ENCODE measurements around the gene TMPRSS13. TPM values are rescaled to one million over a fixed set of nuclear protein-coding genes. Genes with fewer than 3 reads are reported as not detected.
"Not testable (repeated sequence)": the region's sequence is repeated elsewhere in the genome, so short reads cannot be mapped to it uniquely, and the experiment has no call there.

The TMPRSS13 gene
- total RNA-seq, 2 experiments from 2014 or later = 0.79 to 1.1 TPM

DNA sequence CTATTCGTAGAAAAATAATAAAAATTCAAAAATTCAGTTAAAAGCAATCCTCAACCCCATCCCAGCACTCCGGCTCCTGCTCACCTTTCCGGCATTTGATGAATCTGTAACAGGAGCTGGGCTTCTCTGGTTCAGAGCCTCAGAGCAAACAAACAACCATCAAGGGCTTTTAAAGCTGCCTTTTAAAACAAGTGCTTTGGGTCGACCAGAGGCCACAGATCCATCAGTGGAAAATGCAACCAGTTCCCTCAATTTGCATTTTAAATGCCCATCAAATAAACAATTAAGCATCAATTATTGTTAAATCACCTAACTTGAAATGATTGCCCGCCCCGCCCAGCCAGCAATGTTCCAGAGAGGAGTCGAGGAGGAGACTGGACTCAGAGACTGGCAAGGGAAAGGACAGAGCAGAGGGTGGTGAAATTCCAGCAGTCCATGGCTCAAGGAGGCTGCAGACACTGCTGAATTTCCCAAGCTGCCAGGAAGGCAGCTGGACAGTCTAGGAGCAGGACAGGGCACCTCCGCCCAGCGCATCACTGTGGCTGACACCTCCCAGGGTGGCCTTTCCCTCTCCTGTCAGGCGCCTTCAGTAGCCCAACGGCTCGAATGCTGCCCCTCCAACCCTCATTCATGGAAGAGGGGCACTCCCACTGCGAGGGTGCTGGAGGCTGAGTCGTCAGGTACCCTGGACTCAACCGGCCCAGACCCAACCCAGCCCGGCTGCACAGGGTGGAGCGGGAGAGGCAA, 60.2 kb downstream of the TMPRSS13 start:
- Histone ChIP-seq H3K27ac (ENCODE audit: low read depth, low read length, poor library complexity, severe bottlenecking) (no peak overlapping the region), H3K4me2 (ENCODE audit: low read length) (no peak overlapping the region), H3K4me3 (ENCODE audit: low read depth, low read length, poor library complexity, severe bottlenecking) (no peak overlapping the region), H3K36me3 (ENCODE audit: insufficient read depth, low read length) (no peaks in the 10 kb centered on the region), H4K20me1 (ENCODE audit: insufficient read depth, low read length) (no peaks in the 10 kb centered on the region), H3K79me2 (ENCODE audit: insufficient read depth, low read depth, low read length) (no peaks in the 10 kb centered on the region), H2AFZ (ENCODE audit: low read length) (no peak overlapping the region), H3K9me3 (ENCODE audit: low read length) (no peaks in the 10 kb centered on the region), H3K4me1 (ENCODE audit: insufficient read depth, low read length, poor library complexity, severe bottlenecking) (no peaks in the 10 kb centered on the region), H3K9me2 (ENCODE audit: insufficient read depth, low read length) (no peaks in the 10 kb centered on the region)
- POLR2A ChIA-PET = no interaction called here
- TF ChIP-seq CTCF (conservative IDR thresholded peaks at IDR 0.05; ENCODE audit: low read length) = no peak
- no peak for TF ChIP-seq EZH2phosphoT487 (IDR thresholded peaks at IDR 0.05; ENCODE audit: borderline replicate concordance, low read depth, low read length)
- BruUV-seq (replicated peaks) = no TSS peak
- no peak for DNase-seq (ENCODE audit: low spot score)
- intact Hi-C loops (cut with micrococcal nuclease; ENCODE audit: unreplicated experiment) = no loop called here
- CTCF ChIA-PET (ENCODE audit: unreplicated experiment) = no interaction called here

- H4K20me1 ChIP-seq (ENCODE audit: insufficient read depth, low read length) = no peaks in the 10 kb centered on the region
- no peaks in the 10 kb centered on the region for H3K9me2 ChIP-seq (ENCODE audit: insufficient read depth, low read length)
- no peaks in the 10 kb centered on the region for H3K36me3 ChIP-seq (ENCODE audit: insufficient read depth, low read length)
- no peak overlapping the region for H2AFZ ChIP-seq (ENCODE audit: low read length)
- H3K79me2 ChIP-seq (ENCODE audit: insufficient read depth, low read depth, low read length) = no peaks in the 10 kb centered on the region
- intact Hi-C loops (cut with micrococcal nuclease; ENCODE audit: unreplicated experiment) = no loop called here
- DNase-seq (ENCODE audit: low spot score) = no peak
- H3K4me3 ChIP-seq (ENCODE audit: low read depth, low read length, poor library complexity, severe bottlenecking) = no peak overlapping the region
- H3K27ac ChIP-seq (ENCODE audit: low read depth, low read length, poor library complexity, severe bottlenecking) = no peak overlapping the region
- H3K9me3 ChIP-seq (ENCODE audit: low read length) = no peaks in the 10 kb centered on the region
- no peak for TF ChIP-seq CTCF (conservative IDR thresholded peaks at IDR 0.05; ENCODE audit: low read length)
- TF ChIP-seq EZH2phosphoT487 (IDR thresholded peaks at IDR 0.05; ENCODE audit: borderline replicate concordance, low read depth, low read length) = no peak
- no peaks in the 10 kb centered on the region for H3K4me1 ChIP-seq (ENCODE audit: insufficient read depth, low read length, poor library complexity, severe bottlenecking)
- ChIA-PET POLR2A (no interaction called here), CTCF (ENCODE audit: unreplicated experiment) (no interaction called here)
- BruUV-seq (replicated peaks) = no TSS peak
- no peak overlapping the region for H3K4me2 ChIP-seq (ENCODE audit: low read length)
Measured at GRCh38 chr11:117868088-117868487, 61.1 kb downstream of the TMPRSS13 start.

DNA sequence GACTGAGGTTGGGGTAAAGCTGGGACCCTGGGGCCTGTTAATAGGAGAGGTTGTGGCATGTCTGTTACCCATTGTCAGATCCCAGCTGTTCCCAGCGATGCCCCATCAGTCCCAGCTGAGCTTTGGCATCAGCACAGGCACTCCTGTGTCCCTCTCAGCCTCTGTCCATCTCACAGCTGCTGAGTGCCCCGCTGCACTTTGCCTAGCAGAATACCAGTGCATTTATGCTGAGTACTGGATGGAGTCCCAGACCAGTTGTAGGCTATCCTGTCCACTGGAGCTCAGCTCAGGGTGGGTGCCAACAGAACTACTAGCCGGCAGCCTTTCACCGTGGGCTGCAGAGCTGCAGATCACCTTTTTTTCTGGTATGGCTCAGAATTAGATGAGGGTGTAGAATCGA, 62.7 kb downstream of the TMPRSS13 start:
- intact Hi-C loops (cut with micrococcal nuclease; ENCODE audit: unreplicated experiment) = no loop called here
- CTCF ChIA-PET (ENCODE audit: unreplicated experiment) = no interaction called here
- H3K36me3 ChIP-seq (ENCODE audit: insufficient read depth, low read length) = no peaks in the 10 kb centered on the region
- H3K79me2 ChIP-seq (ENCODE audit: insufficient read depth, low read depth, low read length) = no peaks in the 10 kb centered on the region
- no peak overlapping the region for H3K4me3 ChIP-seq (ENCODE audit: low read depth, low read length, poor library complexity, severe bottlenecking)
- POLR2A ChIA-PET = no interaction called here
- no peak overlapping the region for H2AFZ ChIP-seq (ENCODE audit: low read length)
- DNase-seq (ENCODE audit: low spot score) = no peak
- no peaks in the 10 kb centered on the region for H4K20me1 ChIP-seq (ENCODE audit: insufficient read depth, low read length)
- no peaks in the 10 kb centered on the region for H3K9me2 ChIP-seq (ENCODE audit: insufficient read depth, low read length)
- H3K4me2 ChIP-seq (ENCODE audit: low read length) = no peak overlapping the region
- no peaks in the 10 kb centered on the region for H3K4me1 ChIP-seq (ENCODE audit: insufficient read depth, low read length, poor library complexity, severe bottlenecking)
- no TSS peak for BruUV-seq (replicated peaks)
- no peak for TF ChIP-seq CTCF (conservative IDR thresholded peaks at IDR 0.05; ENCODE audit: low read length)
- TF ChIP-seq EZH2phosphoT487 (IDR thresholded peaks at IDR 0.05; ENCODE audit: borderline replicate concordance, low read depth, low read length) = no peak
- no peak overlapping the region for H3K27ac ChIP-seq (ENCODE audit: low read depth, low read length, poor library complexity, severe bottlenecking)
- H3K9me3 ChIP-seq (ENCODE audit: low read length) = no peaks in the 10 kb centered on the region

GRCh38 chr11:117865546-117865945, 63.7 kb downstream of the TMPRSS13 start:
- DNase-seq (ENCODE audit: low spot score); intact Hi-C loops (cut with micrococcal nuclease; ENCODE audit: unreplicated experiment); POLR2A ChIA-PET; H4K20me1 ChIP-seq (ENCODE audit: insufficient read depth, low read length); H2AFZ ChIP-seq (ENCODE audit: low read length); H3K27ac ChIP-seq (ENCODE audit: low read depth, low read length, poor library complexity, severe bottlenecking); CTCF ChIA-PET (ENCODE audit: unreplicated experiment); H3K79me2 ChIP-seq (ENCODE audit: insufficient read depth, low read depth, low read length); H3K4me2 ChIP-seq (ENCODE audit: low read length); H3K9me2 ChIP-seq (ENCODE audit: insufficient read depth, low read length); H3K36me3 ChIP-seq (ENCODE audit: insufficient read depth, low read length); H3K4me3 ChIP-seq (ENCODE audit: low read depth, low read length, poor library complexity, severe bottlenecking); H3K4me1 ChIP-seq (ENCODE audit: insufficient read depth, low read length, poor library complexity, severe bottlenecking); H3K9me3 ChIP-seq (ENCODE audit: low read length); BruUV-seq (replicated peaks): not testable (repeated sequence)

Data from OCI-LY7 (cell line).